Measurements from ENCODE around the gene TRAPPC1. TPM values are rescaled to one million over a fixed set of nuclear protein-coding genes. Genes with fewer than 3 reads are reported as not detected.
"Not testable (repeated sequence)": the region's sequence is repeated elsewhere in the genome, so short reads cannot be mapped to it uniquely, and the experiment has no call there.

Gene TRAPPC1, protein sequence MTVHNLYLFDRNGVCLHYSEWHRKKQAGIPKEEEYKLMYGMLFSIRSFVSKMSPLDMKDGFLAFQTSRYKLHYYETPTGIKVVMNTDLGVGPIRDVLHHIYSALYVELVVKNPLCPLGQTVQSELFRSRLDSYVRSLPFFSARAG
- polyA plus RNA-seq (ENCODE audit: insufficient read length), result 99.5 TPM

DNA sequence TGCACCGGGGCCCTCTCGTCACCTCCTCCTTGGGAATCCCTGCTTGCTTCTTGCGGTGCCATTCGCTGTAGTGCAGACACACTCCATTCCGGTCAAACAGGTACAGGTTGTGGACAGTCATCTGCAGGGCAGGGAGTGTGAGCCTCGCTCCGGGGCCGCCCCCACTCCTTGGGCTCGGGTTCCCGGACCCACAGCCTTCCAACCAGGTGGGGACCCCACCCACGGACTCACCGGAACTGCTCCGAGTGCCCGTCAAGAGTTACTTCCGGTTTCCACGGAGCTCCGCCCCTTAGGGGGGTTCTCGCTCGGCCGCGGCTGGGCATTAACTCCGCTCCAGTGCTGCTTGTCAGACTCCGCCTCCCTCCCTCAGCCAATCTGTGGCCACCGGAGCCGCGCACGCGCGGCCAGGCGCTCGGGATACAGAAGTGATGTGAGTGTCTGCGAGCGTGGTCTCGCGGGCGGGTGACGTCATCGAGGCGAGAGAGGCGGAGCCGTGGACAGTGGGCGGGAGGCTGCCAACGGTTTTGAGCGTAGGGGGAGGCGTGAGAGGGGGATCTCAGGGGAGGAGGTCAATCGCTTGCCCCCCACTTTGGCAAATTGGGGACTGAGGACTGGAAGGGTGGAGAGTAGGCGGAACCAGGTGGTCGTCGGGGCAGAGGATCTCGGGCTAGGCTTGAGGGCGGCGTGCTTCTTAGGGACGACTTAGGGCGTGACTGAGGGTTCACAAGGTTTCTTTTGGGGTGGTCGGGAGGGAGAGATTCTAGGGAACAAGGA lies at the start of gene TRAPPC1, which contains the start of gene CNTROB:
TRAPPC1 (minus strand) TSS at position 238 of the 774 bp plus-strand sequence; CDS start at position 121, 117 bp downstream.
CNTROB (plus strand) TSS at position 498 of the 774 bp plus-strand sequence. CDS start 874 bp downstream, outside the sequence.
- DNase-seq, result peak; percentile 100

- no peak for DNase-seq
Observed at GRCh38 chr17:7977805-7978204, 46.1 kb upstream of the TRAPPC1 start.

GRCh38 chr17:7977039-7977438 lies 45.3 kb upstream of the TRAPPC1 start:
- no peak for DNase-seq

GRCh38 chr17:7974638-7975131 lies 42.9 kb upstream of the TRAPPC1 start:
- no peak for DNase-seq

GRCh38 chr17:7972131-7972785 lies 40.5 kb upstream of the TRAPPC1 start:
- DNase-seq, result no peak

- no peak for DNase-seq
Observed at GRCh38 chr17:7971651-7972050, 39.9 kb upstream of the TRAPPC1 start.

GRCh38 chr17:7969433-7969832 lies 37.7 kb upstream of the TRAPPC1 start:
- DNase-seq, result no peak

GRCh38 chr17:7967751-7968150 lies 36.0 kb upstream of the TRAPPC1 start:
- no peak for DNase-seq

- no peak for DNase-seq
Observed at GRCh38 chr17:7961421-7961820, 29.7 kb upstream of the TRAPPC1 start.

DNA sequence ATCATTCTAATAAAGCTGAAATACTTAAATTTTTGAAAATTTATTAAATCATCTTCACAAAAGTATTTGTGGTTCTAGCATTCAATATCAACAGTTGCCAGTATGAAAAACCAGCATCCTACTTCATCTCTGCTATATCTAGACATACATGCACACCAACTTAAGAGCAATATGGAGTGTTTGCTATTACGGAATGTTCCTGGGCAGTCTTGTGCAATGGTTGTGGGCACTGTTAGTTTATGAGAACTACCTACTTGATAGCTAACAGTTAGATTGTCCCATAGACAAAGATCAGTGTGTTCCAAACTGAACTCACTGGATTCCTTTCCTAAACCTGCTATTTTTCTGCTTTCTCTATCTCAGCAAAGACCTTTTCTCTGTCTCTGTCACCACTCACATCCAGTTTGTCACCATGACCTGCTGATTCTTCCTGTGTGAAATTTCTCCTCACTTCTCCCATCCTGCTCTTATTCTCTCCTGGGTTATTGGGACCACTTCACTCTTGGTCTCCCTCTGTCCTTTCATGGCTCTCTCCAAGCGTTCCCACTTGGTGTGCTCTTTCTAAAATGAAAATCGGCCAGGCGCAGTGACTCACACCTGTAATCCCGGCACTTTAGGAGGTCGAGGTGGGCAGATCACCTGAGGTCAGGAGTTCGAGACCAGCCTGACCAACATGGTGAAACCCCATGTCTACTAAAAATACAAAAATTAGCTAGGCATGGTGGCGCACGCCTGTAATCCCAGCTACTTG lies 27.9 kb upstream of the TRAPPC1 start:
- DNase-seq, result no peak

- peak; percentile 59 for DNase-seq
Observed at GRCh38 chr17:7956228-7956965, 24.7 kb upstream of the TRAPPC1 start.

DNA sequence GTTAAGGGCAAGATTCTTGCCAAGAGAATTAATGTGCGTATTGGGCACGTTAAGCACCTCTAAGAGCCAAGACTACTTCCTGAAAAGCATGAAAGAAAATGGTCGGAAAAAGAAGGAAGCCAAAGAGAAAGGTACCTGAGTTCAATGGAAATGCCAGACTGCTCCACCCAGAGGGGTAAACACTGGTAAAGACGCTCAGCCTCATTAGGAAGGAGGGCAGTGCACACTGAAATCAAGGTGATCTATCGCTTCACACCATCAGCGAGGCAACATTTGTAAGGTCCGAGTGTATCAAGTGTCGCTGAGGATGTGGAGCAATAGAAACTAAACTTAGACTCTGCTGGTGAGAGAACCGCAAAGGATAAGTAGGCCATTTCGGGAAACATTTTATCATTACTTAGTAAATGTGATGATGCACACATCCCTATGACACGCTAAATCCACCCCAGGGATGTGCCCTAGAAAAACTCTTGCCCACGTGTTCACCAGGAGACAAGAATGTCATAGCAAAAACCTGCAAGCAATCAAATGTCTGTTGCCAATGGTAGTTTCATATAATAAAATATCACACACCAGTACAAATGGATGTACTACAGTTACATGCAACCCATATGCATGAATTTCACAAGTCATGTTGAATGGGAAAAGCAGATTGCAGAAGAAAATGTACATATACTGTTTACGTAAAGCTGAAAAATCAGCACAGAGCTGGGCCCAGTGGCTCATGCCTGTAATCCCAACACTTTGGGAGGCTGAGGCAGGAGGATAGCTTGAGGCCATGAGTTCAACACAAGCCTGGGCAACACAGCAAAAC lies 23.9 kb upstream of the TRAPPC1 start:
- DNase-seq, result no peak

DNA sequence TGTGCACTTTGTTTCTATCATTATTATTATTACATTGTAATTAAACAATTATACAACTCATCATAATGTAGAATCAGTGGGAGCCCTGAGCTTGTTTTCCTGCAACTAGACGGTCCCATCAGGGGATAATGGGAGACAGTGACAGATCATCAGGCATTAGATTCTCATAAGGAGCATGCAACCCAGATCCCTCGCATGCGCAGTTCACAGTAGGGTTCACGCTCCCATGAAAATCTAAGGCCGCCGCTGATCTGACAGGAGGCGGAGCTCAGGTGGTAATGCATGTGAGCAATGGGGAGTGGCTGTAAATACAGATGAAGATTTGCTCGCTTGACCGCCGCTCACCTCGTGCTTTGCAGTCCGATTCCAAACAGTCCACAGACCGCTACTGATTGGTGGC lies 21.5 kb upstream of the TRAPPC1 start:
- not testable (repeated sequence) for DNase-seq

DNA sequence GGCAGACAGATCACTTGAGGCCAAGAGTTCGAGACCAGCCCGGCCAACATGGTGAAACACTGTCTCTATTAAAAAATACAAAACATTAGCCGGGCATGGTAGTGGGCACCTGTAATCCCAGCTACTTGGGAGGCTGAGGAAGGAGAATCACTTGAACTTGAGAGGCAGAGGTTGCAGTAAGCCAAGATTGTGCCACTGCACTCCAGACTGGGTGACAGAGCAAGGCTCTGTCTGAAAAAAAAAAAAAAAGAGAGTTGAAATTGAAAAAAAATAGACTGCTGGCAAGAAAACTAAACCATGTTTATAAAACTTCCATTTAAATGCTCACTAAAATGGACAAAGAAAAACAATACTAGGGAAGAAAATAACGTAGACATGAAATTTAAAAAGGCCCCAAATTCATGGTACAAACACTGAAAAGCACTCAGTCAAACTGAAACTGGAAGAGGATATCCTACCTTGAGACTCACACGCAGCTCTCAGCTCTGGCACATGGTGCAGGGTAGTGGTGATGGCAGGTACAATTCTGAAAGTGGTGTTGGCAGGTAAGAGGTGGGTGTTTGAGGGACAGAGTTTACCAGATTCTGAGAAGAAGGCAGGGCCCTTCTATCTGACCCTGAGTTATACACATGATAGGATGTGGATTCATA lies 19.5 kb upstream of the TRAPPC1 start:
- no peak for DNase-seq

DNA sequence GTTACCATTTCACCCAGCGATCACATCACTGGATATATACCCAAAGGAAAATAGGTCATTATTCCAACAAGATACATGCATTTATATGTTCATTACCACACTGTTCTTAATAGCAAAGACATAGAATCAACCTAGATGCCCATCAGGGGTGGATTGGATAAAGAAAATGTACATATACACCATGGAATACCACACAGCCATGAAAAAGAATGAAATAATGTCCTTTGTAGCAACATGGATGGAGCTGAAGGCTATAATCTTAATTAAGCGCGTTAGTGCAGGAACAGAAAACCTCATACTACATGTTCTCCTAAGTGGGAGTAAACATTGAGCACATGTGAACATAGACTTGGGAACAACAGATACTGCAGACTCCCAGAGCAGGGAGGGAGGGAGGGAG lies 18.8 kb upstream of the TRAPPC1 start:
- no peak for DNase-seq

DNA sequence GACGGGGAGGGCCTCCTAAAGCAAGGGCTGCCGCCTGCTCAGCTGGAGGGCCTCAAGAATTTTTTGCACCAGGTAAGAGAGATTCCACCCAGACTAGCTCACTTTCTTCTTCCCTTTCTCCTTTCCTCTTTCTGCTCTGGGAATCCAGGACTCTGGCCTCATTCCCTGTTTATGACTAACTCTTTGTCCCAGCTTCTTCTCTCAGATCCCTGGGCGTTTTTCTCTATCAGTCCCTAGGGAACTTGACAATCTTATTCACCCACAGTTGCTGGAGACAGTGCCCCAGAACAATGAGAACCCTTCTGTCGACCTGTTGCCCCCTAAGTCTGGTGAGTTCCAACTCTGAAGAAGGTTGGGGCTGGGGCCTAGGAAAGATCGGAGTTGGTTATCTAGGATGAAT lies 15.9 kb upstream of the TRAPPC1 start:
- no peak for DNase-seq

DNA sequence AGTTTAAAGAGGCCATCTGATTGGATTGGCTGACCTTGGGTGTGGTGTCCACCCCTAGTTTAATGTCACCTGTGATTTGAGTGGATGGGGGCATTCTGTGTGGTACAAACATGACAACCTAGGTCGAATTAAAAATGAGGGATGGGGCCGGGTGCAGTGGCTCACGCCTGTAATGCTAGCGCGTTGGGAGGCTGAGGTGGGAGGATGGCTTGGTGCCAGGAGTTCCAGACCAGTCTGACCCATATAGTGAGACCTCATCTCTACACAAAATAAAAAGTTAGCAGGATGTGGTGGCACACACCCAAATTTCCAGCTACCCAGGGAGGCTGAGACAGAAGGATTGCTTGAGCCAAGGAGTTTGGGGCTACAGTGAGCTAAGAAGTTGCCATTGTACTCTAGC lies 14.7 kb upstream of the TRAPPC1 start:
- no peak for DNase-seq

- DNase-seq, result no peak
Observed at GRCh38 chr17:7945651-7946050, 13.9 kb upstream of the TRAPPC1 start.

- DNase-seq, result no peak
Observed at GRCh38 chr17:7944326-7944725, 12.6 kb upstream of the TRAPPC1 start.

DNA sequence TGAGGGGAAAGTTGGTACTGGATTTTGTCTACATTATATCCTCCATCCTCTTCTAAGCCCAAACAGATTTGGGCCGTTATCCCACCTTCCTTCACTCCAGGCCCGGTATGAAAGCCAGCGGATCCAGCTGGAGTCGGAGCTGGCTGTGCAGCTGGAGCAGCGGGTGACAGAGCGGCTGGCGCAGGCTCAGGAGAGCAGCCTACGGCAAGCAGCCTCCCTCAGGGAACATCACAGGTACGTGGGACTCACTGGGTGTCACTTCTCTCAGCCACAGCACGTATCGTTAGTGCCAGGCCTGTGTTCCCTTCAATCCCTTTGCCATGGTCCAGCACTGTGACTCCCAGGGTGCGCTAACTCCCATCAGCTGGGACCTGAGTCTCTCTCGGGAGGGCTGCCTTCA lies 11.5 kb upstream of the TRAPPC1 start:
- no peak for DNase-seq

DNA sequence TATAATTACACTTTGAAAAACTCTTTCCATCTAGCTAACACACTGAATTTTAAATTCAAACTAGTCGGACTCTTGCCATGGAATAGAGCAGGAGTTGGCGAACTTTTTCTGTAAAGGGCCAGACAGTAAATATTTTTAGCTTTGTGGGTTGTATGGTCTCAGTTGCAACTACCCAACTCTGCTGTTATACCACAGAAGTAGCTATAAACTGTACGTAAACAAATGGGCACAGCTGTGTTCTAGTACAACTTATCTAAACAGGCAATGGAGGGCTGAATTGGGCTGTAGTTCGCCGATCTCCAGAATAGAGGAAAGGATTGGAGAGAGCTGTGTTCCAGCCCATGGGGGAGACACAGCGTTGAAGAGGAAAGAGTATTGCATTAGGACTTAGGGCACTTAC lies 9.0 kb upstream of the TRAPPC1 start:
- no peak for DNase-seq

Measured in hindlimb muscle (tissue), 1 donor.